ENCODE data around the gene PNMA6F.
"Not testable (repeated sequence)": the region's sequence is repeated elsewhere in the genome, so short reads cannot be mapped to it uniquely, and the experiment has no call there.

The PNMA6F gene

GRCh38 chrX:153302796-153303195, 18.8 kb downstream of the PNMA6F start:
- no peak for DNase-seq (ENCODE audit: low read depth)

GRCh38 chrX:153301746-153302145, 19.8 kb downstream of the PNMA6F start:
- DNase-seq (ENCODE audit: low read depth), result no peak

GRCh38 chrX:153299855-153300254, 21.7 kb downstream of the PNMA6F start:
- DNase-seq (ENCODE audit: low read depth), result no peak

GRCh38 chrX:153297376-153297775, 24.2 kb downstream of the PNMA6F start:
- DNase-seq (ENCODE audit: low read depth), result no peak

GRCh38 chrX:153293485-153294071, 28.0 kb downstream of the PNMA6F start:
- DNase-seq (ENCODE audit: low read depth), result not testable (repeated sequence)

- DNase-seq (ENCODE audit: low read depth), result not testable (repeated sequence)
Measured at GRCh38 chrX:153288807-153289206, 32.8 kb downstream of the PNMA6F start.

GRCh38 chrX:153285678-153286077, 35.9 kb downstream of the PNMA6F start:
- not testable (repeated sequence) for DNase-seq (ENCODE audit: low read depth)

GRCh38 chrX:153283982-153284381, 37.6 kb downstream of the PNMA6F start:
- not testable (repeated sequence) for DNase-seq (ENCODE audit: low read depth)

GRCh38 chrX:153281784-153282183, 39.8 kb downstream of the PNMA6F start:
- DNase-seq (ENCODE audit: low read depth), result not testable (repeated sequence)

- DNase-seq (ENCODE audit: low read depth), result not testable (repeated sequence)
Measured at GRCh38 chrX:153279304-153279703, 42.3 kb downstream of the PNMA6F start.

GRCh38 chrX:153276049-153276448, 45.5 kb downstream of the PNMA6F start:
- DNase-seq (ENCODE audit: low read depth), result not testable (repeated sequence)

GRCh38 chrX:153275418-153275817, 46.1 kb downstream of the PNMA6F start:
- not testable (repeated sequence) for DNase-seq (ENCODE audit: low read depth)

- not testable (repeated sequence) for DNase-seq (ENCODE audit: low read depth)
Measured at GRCh38 chrX:153272584-153272983, 49.0 kb downstream of the PNMA6F start.

- DNase-seq (ENCODE audit: low read depth), result not testable (repeated sequence)
Measured at GRCh38 chrX:153272070-153272469, 49.5 kb downstream of the PNMA6F start.

Measured in fibroblast of the conjunctiva (primary cell).